ENCODE results near the gene ZNF516. TPM values are rescaled to one million over a fixed set of nuclear protein-coding genes. Genes with fewer than 3 reads are reported as not detected.

Gene ZNF516
- total and polyA plus RNA-seq, 10 of the 15 experiments (the other 5 are each of a cell fraction or from before 2014, with no cell fraction given) = 2.0 to 32.0 (median 8.3) TPM

DNA sequence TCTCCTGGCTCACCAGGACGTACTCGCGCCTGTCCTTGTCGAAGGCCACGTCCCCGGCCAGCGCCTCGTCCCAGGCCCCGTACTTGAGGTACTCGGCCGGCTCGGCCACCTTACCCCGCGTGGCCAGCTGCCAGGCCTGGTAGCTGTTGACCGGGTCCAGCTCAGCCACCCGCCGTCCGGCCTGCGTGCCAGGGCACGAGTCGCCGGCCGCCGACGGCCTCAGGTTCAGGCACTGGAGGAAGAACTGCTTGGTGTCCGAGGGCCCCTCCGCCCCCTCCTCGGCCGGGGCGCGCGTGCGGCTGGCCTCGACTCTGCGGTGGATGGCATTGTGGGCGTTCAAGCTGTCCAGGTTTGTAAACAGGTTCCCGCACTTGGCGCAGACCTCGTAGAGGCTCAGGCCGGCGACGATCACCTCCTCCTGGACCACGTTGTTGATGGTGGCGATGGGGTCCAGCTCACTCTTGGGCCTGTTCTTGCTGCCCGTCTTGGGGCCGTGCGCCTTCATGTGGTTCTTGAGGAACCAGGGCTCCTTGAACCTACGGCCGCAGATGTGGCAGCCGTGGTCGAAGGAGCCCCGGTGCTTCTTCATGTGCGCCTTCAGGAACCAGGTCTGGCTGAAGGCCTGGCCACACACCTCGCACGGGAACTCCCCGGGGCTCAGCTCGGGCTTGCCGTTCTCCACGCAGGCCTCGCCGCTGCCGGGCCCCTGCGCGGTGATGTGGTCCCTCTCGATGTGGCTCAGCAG is 53.2 kb downstream of the ZNF516 start (continued):
- TF ChIP-seq STAT1 (conservative IDR thresholded peaks at IDR 0.05) (no peak), CHD1 (IDR thresholded peaks at IDR 0.05; ENCODE audit: low read depth, low read length) (no peak)

DNA sequence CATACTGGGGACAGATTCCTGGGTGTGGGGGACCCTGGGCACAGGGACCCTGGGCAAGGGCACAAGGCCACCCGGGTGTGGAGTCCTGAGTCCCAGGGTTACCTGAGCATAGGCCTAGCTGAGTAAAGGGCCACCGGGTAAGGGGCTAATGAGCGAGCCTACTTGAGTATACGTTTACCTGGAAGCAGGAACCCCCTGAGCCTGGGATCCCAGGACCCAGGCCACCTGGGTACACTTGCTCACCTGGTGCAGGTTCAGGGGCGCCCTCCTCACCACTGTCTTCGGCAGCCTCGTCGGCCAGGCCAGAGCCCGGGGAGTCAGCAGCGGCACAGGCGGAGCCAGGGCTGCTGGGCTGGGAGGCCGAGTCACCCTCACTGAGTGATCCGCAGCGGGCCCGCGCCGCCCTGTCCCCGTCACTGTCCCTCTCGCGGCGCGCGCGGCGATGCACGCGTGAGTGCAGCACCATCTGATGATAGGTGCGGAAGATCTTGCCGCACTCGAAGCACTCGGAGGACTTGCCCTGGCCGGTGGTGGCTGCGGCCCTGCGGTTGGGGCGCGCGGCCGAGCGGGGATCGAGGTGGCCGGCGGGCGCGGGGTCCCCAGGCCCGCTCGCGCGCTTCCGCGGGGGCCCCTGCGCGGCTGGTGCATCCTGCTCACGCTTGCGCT is 53.9 kb downstream of the ZNF516 start:
- ChIA-PET CTCF (no interaction called here), SMC1A (ENCODE audit: uncharacterized antibody, unreplicated experiment) (no interaction called here), POLR2A (no interaction called here), RAD21 (ENCODE audit: unreplicated experiment) (no interaction called here)
- 0 out of 2 replicates have a peak, but pooled peaks cover under 1% of the 10 kb centered on the region for H4K20me1 ChIP-seq (ENCODE audit: control insufficient read depth, insufficient read depth)
- no peaks in the 10 kb centered on the region for H3K4me1 ChIP-seq (ENCODE audit: control insufficient read depth, insufficient read depth, low read length)
- intact Hi-C loops (cut with micrococcal nuclease; ENCODE audit: unreplicated experiment) = no loop called here
- no peak overlapping the region for H3K4me3 ChIP-seq
- DNase-seq (ENCODE audit: low read depth, low spot score) (no peak), ATAC-seq (no peak), FAIRE-seq (no peak)
- H3K36me3 ChIP-seq (ENCODE audit: control insufficient read depth in 2 of 2, insufficient read depth in 2 of 2, low read length in 1 of 2) = peaks cover 20 to 26% of the 10 kb centered on the region in 2 experiments
- peaks cover 9% of the 10 kb centered on the region for H3K79me2 ChIP-seq (ENCODE audit: control insufficient read depth, insufficient read depth, low read length)
- 97% methylated on average over 45 of the region's 54 CpGs for WGBS (ENCODE audit: insufficient coverage, insufficient replicate concordance, low lambda C conversion rate, missing lambda C conversion rate)
- H3K27ac ChIP-seq (ENCODE audit: control insufficient read depth, insufficient read depth) = no peak overlapping the region
- BruUV-seq (replicated peaks) = no TSS peak
- no peak overlapping the region for H2AFZ ChIP-seq (ENCODE audit: control insufficient read depth, low read depth, low read length)
- in situ Hi-C loops (cut with MboI) = no loop called here
- H3K9ac ChIP-seq (ENCODE audit: control insufficient read depth, insufficient read depth, low read length) = no peak overlapping the region
- H3K9me3 ChIP-seq (replicated peaks; ENCODE audit: control insufficient read depth, insufficient read depth, low read length) = no peaks in the 10 kb centered on the region; the same call in 2 of the 3 replicates
- H3K27me3 ChIP-seq (replicated peaks in 1 of 2; ENCODE audit: control insufficient read depth in 2 of 2, insufficient read depth in 2 of 2, low read length in 1 of 2) = no peaks in the 10 kb centered on the region
- no peak overlapping the region for H3K4me2 ChIP-seq (ENCODE audit: control insufficient read depth, insufficient read depth)
- TF ChIP-seq ATF2 (IDR thresholded peaks at IDR 0.05; ENCODE audit: low read length) (no peak), ELK1 (IDR thresholded peaks at IDR 0.05; ENCODE audit: low read depth, low read length) (no peak), FOS (IDR thresholded peaks at IDR 0.05; ENCODE audit: borderline replicate concordance, extremely low read depth, insufficient read length) (no peak), E4F1 (IDR thresholded peaks at IDR 0.05; ENCODE audit: borderline replicate concordance, partially characterized antibody) (no peak), ZSCAN29 (IDR thresholded peaks at IDR 0.05) (no peak)
- TF ChIP-seq, protein P1, sequence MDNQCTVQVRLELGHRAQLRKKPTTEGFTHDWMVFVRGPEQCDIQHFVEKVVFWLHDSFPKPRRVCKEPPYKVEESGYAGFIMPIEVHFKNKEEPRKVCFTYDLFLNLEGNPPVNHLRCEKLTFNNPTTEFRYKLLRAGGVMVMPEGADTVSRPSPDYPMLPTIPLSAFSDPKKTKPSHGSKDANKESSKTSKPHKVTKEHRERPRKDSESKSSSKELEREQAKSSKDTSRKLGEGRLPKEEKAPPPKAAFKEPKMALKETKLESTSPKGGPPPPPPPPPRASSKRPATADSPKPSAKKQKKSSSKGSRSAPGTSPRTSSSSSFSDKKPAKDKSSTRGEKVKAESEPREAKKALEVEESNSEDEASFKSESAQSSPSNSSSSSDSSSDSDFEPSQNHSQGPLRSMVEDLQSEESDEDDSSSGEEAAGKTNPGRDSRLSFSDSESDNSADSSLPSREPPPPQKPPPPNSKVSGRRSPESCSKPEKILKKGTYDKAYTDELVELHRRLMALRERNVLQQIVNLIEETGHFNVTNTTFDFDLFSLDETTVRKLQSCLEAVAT (IDR thresholded peaks at IDR 0.05) = no peak
- TF ChIP-seq, protein P2, sequence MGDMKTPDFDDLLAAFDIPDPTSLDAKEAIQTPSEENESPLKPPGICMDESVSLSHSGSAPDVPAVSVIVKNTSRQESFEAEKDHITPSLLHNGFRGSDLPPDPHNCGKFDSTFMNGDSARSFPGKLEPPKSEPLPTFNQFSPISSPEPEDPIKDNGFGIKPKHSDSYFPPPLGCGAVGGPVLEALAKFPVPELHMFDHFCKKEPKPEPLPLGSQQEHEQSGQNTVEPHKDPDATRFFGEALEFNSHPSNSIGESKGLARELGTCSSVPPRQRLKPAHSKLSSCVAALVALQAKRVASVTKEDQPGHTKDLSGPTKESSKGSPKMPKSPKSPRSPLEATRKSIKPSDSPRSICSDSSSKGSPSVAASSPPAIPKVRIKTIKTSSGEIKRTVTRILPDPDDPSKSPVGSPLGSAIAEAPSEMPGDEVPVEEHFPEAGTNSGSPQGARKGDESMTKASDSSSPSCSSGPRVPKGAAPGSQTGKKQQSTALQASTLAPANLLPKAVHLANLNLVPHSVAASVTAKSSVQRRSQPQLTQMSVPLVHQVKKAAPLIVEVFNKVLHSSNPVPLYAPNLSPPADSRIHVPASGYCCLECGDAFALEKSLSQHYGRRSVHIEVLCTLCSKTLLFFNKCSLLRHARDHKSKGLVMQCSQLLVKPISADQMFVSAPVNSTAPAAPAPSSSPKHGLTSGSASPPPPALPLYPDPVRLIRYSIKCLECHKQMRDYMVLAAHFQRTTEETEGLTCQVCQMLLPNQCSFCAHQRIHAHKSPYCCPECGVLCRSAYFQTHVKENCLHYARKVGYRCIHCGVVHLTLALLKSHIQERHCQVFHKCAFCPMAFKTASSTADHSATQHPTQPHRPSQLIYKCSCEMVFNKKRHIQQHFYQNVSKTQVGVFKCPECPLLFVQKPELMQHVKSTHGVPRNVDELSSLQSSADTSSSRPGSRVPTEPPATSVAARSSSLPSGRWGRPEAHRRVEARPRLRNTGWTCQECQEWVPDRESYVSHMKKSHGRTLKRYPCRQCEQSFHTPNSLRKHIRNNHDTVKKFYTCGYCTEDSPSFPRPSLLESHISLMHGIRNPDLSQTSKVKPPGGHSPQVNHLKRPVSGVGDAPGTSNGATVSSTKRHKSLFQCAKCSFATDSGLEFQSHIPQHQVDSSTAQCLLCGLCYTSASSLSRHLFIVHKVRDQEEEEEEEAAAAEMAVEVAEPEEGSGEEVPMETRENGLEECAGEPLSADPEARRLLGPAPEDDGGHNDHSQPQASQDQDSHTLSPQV (IDR thresholded peaks at IDR 0.05) = no peak

All from GM12878 (cell line).